Liver (tissue), 9 donors: ENCODE results near the gene CRB2. TPM values are rescaled to one million over a fixed set of nuclear protein-coding genes. Genes with fewer than 3 reads are reported as not detected.

Experiments used
- DNase-seq: peaks from one replicate; pipeline ENCODE4 v3.0.0-alpha.2; 2017; ENCODE audit warnings: low spot score
- H3K27ac ChIP-seq, 2 donors: one replicate each; pipeline ENCODE4 v1.7.0; 2013; ENCODE audit warnings: inconsistent platforms in 2 of 2, low read length in 2 of 2, control low read depth in 1 of 2, low read depth in 1 of 2, mild to moderate bottlenecking in 1 of 2
- H3K27me3 ChIP-seq, 4 donors: one replicate each; pipeline versions ENCODE4 v1.6.1 to v1.7.0; 2013; ENCODE audit warnings: low read length in 3 of 4, inconsistent platforms in 1 of 4, mild to moderate bottlenecking in 1 of 4, moderate library complexity in 1 of 4; ENCODE audit not compliant: control insufficient read depth in 4 of 4, insufficient read depth in 4 of 4
- H3K36me3 ChIP-seq, 4 donors: one replicate each; pipeline versions ENCODE4 v1.6.1 to v1.7.0; 2013; ENCODE audit warnings: low read length in 3 of 4, mild to moderate bottlenecking in 3 of 4, low read depth in 1 of 4, moderate library complexity in 1 of 4; ENCODE audit not compliant: control insufficient read depth in 4 of 4, insufficient read depth in 3 of 4
- H3K4me1 ChIP-seq, 4 donors: one replicate each; pipeline versions ENCODE4 v1.6.1 to v1.7.0; 2013; ENCODE audit warnings: low read length in 3 of 4, mild to moderate bottlenecking in 3 of 4, moderate library complexity in 1 of 4; ENCODE audit not compliant: control insufficient read depth in 4 of 4, insufficient read depth in 4 of 4
- H3K4me3 ChIP-seq, 3 donors: one replicate each; pipeline versions ENCODE4 v1.6.1 to v1.7.0; 2013; ENCODE audit warnings: low read length in 3 of 3, control low read depth in 1 of 3, low read depth in 1 of 3, mild to moderate bottlenecking in 1 of 3
- H3K9ac ChIP-seq, 2 donors: one replicate each; pipeline ENCODE4 v1.7.0; 2013; ENCODE audit warnings: low read length in 2 of 2, mild to moderate bottlenecking in 2 of 2, moderate library complexity in 2 of 2, control low read depth in 1 of 2, low read depth in 1 of 2
- H3K9me3 ChIP-seq, 4 donors: one replicate each; pipeline versions ENCODE4 v1.6.1 to v1.7.0; 2013; ENCODE audit warnings: low read length in 3 of 4; ENCODE audit not compliant: control insufficient read depth in 4 of 4
- ATF3 ChIP-seq: IDR thresholded peaks from 2 replicates; pipeline ENCODE4 v1.6.1; 2016; ENCODE audit warnings: antibody characterized with exemption
- CTCF ChIP-seq: fragments of 150-350 bp; IDR thresholded peaks from 2 replicates; pipeline ENCODE4 v1.5.1; 2017; ENCODE audit warnings: improper control_type of control experiment, low read depth, low read length; ENCODE audit not compliant: missing input control
- FOXA1 ChIP-seq: IDR thresholded peaks from 2 replicates; pipeline ENCODE4 v1.6.1; 2016; ENCODE audit warnings: antibody characterized with exemption
- FOXA2 ChIP-seq: IDR thresholded peaks from 2 replicates; pipeline ENCODE4 v1.6.1; 2016; ENCODE audit warnings: antibody characterized with exemption
- GABPA ChIP-seq, 2 donors: IDR thresholded peaks in 1 of 2; conservative IDR thresholded peaks in 1 of 2; 2 replicates each; pipeline ENCODE4 v1.6.1; 2016; ENCODE audit warnings: antibody characterized with exemption in 2 of 2, mild to moderate bottlenecking in 1 of 2, moderate library complexity in 1 of 2
- HNF4A ChIP-seq, 2 donors: conservative IDR thresholded peaks; 2 replicates each; pipeline ENCODE4 v1.6.1; 2016; ENCODE audit warnings: antibody characterized with exemption in 2 of 2, mild to moderate bottlenecking in 2 of 2
- NR2F2 ChIP-seq: IDR thresholded peaks from 2 replicates; pipeline ENCODE4 v1.6.1; 2016; ENCODE audit warnings: antibody characterized with exemption
- RAD21 ChIP-seq, 2 donors: IDR thresholded peaks; 2 replicates each; pipeline ENCODE4 v1.6.1; 2016; ENCODE audit warnings: antibody characterized with exemption in 2 of 2, mild to moderate bottlenecking in 2 of 2
- REST ChIP-seq: IDR thresholded peaks from 2 replicates; pipeline ENCODE4 v1.6.1; 2016; ENCODE audit warnings: antibody characterized with exemption, mild to moderate bottlenecking
- RXRA ChIP-seq, 2 donors: IDR thresholded peaks; 2 replicates each; pipeline ENCODE4 v1.6.1; 2017 to 2018; ENCODE audit warnings: antibody characterized with exemption in 2 of 2, mild to moderate bottlenecking in 1 of 2
- SP1 ChIP-seq: IDR thresholded peaks from 2 replicates; pipeline ENCODE4 v1.6.1; 2018; ENCODE audit warnings: antibody characterized with exemption, mild to moderate bottlenecking
- TAF1 ChIP-seq: conservative IDR thresholded peaks from 2 replicates; pipeline ENCODE4 v1.6.1; 2016; ENCODE audit warnings: antibody characterized with exemption, mild to moderate bottlenecking
- YY1 ChIP-seq: IDR thresholded peaks from 2 replicates; pipeline ENCODE4 v1.6.1; 2016; ENCODE audit warnings: antibody characterized with exemption, mild to moderate bottlenecking
- ZBTB33 ChIP-seq: IDR thresholded peaks from 2 replicates; pipeline ENCODE4 v1.6.1; 2016; ENCODE audit warnings: antibody characterized with exemption
- WGBS: extraction: QIAGEN DNeasy Blood & Tissue Kit; methylation state at CpG from one replicate; pipeline ENCODE4 v1.1.7; 2013; 5-methylcytosine and 5-hydroxymethylcytosine counted together
- polyA plus RNA-seq, 2 donors: library from polyadenylated mRNA; stranded (reverse) in 1 of 2; unstranded in 1 of 2; fragments of 200-250 nt in 1 of 2; fragments of >200 nt in 1 of 2; fragmentation: Nextera tagmentation in 1 of 2; extraction: Ambion mirVana in 1 of 2; gene quantifications; one replicate each; pipeline versions ENCODE4 v1.2.1 to v1.2.3, GENCODE V29; 2013 to 2015
- total RNA-seq, 2 donors: library from RNA; depleted of rRNA; stranded (reverse); fragments of >200 nt; gene quantifications; one replicate each; pipeline ENCODE4 v1.2.3, GENCODE V29; 2014
- TF ChIP-seq, protein P1 (sequence below): IDR thresholded peaks from 2 replicates; pipeline ENCODE4 v1.6.1; 2016; ENCODE audit warnings: antibody characterized with exemption
- donor health status: healthy.
- donor health status: healthy.
- donor health status: healthy.
- donor health status: healthy.
- donor health status: healthy.

The CRB2 gene
- total and polyA plus RNA-seq, 4 donors = 1.7 TPM; not detected in 3

- Histone ChIP-seq H3K27ac (no peak overlapping the region), H3K27me3 (no peaks in the 10 kb centered on the region), H3K9me3 (no peaks in the 10 kb centered on the region), H3K9ac (no peak overlapping the region), H3K4me1 (no peaks in the 10 kb centered on the region), H3K36me3 (no peaks in the 10 kb centered on the region), H3K4me3 (no peak overlapping the region)
- no peak for DNase-seq
- TF ChIP-seq FOXA2 (no peak), SP1 (no peak), RXRA (IDR thresholded peaks at IDR 0.05) (no peak), GABPA (IDR thresholded peaks at IDR 0.05 in 1 of 2, conservative IDR thresholded peaks at IDR 0.05 in 1 of 2) (no peak), ATF3 (no peak), HNF4A (conservative IDR thresholded peaks at IDR 0.05) (no peak), RAD21 (IDR thresholded peaks at IDR 0.05) (no peak), REST (no peak), YY1 (no peak)
- TF ChIP-seq, protein P1, sequence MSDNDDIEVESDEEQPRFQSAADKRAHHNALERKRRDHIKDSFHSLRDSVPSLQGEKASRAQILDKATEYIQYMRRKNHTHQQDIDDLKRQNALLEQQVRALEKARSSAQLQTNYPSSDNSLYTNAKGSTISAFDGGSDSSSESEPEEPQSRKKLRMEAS = no peak
- WGBS = 96% methylated on average over 3 of the region's 3 CpGs
These were observed 21.4 kb upstream of the CRB2 start for GRCh38 chr9:123334639-123335038.

DNA sequence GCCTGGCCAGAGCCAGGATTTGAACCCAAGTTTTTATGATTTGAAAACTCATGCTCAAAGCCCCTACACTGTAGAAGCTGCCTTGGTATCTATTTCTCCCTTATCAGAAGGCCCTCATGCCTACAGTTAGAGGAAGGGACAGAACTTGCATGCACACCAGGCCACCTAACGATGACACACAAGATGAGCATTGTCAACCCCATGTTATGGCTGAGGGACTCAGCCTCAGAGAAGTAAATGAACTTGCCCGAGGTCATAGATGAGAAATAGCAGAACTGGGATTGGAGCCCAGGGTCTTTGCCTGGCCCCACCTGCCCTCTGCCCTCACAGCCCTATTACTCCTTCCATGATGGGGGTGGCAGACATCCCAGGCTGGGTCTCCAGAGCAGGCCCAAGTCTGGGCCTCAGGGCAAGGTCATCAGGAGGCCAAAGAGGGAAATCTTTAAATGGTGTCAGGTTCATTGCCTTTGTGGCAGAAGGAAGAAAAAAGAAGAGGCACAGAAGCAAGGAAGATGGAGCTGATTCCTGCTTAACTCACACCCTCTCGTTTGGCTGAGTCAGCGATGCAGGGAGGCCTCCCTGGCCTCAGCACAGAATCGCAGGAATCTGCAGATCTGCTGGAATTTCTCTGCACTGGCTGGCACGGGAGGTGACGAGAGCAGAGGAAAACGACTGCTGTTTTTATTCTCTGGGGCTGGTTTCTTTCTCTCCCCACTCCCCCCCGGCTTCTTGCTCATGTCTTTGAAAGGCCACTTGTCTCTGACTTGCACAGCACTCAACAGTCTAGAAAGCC lies 20.6 kb upstream of the CRB2 start:
- DNase-seq = no peak
- 67% methylated on average over 9 of the region's 9 CpGs for WGBS
- Histone ChIP-seq H3K36me3 (no peaks in the 10 kb centered on the region), H3K27ac (no peak overlapping the region), H3K4me1 (no peaks in the 10 kb centered on the region), H3K9me3 (no peaks in the 10 kb centered on the region), H3K4me3 (no peak overlapping the region), H3K27me3 (no peaks in the 10 kb centered on the region), H3K9ac (no peak overlapping the region)
- TF ChIP-seq FOXA2 (no peak), GABPA (IDR thresholded peaks at IDR 0.05 in 1 of 2, conservative IDR thresholded peaks at IDR 0.05 in 1 of 2) (no peak), TAF1 (no peak), NR2F2 (no peak), SP1 (no peak), FOXA1 (no peak), REST (no peak), ZBTB33 (no peak), CTCF (no peak), HNF4A (conservative IDR thresholded peaks at IDR 0.05) (no peak), ATF3 (no peak), YY1 (no peak)
